GM23338 (cell line): ENCODE results near the gene RNF213. TPM values are rescaled to one million over a fixed set of nuclear protein-coding genes. Genes with fewer than 3 reads are reported as not detected.
A peak's percentile ranks its signal among the peaks of the same experiment; 100 is the strongest.

Experiments used
- ATAC-seq: fragments of 200-7000 bp; cut with Tn5 transposase; 3 replicates; pipeline ENCODE4 v1.9.1; 2020
- DNase-seq: peaks from one replicate; pipeline ENCODE4 v3.0.0-alpha.2; 2015; ENCODE audit warnings: low spot score
- H2AFZ ChIP-seq: fragments of 200-600 bp; sonication (generic); 2 replicates; pipeline ENCODE4 v1.8.0; 2016; ENCODE audit warnings: antibody characterized with exemption, mild to moderate bottlenecking, moderate library complexity
- H3F3A ChIP-seq: fragments of 200-600 bp; sonication (generic); replicated peaks from 2 replicates; pipeline ENCODE4 v1.8.0; 2017; ENCODE audit warnings: antibody characterized with exemption, mixed run types, low read depth
- H3K27ac ChIP-seq: fragments of 200-600 bp; sonication (generic); 2 replicates; pipeline ENCODE4 v1.6.1; 2016; ENCODE audit warnings: low read depth
- H3K27me3 ChIP-seq: fragments of 200-600 bp; sonication (generic); 2 replicates; pipeline ENCODE4 v1.8.0; 2016; ENCODE audit warnings: mild to moderate bottlenecking, mixed run types, moderate library complexity; ENCODE audit not compliant: insufficient read depth
- H3K36me3 ChIP-seq: fragments of 200-600 bp; sonication (generic); 2 replicates; pipeline ENCODE4 v1.8.0; 2016; ENCODE audit warnings: mild to moderate bottlenecking; ENCODE audit not compliant: insufficient read depth
- H3K4me1 ChIP-seq: fragments of 200-600 bp; sonication (generic); 2 replicates; pipeline ENCODE4 v1.8.0; 2016; ENCODE audit warnings: mild to moderate bottlenecking, moderate library complexity; ENCODE audit not compliant: insufficient read depth
- H3K4me2 ChIP-seq: fragments of 200-600 bp; sonication (generic); 2 replicates; pipeline ENCODE4 v1.7.1; 2017; ENCODE audit warnings: mixed run types
- H3K4me3 ChIP-seq: fragments of 200-600 bp; sonication (generic); 2 replicates; pipeline ENCODE4 v1.6.1; 2016; ENCODE audit warnings: mixed run types
- H3K79me2 ChIP-seq: fragments of 200-600 bp; sonication (generic); replicated peaks from 2 replicates; pipeline ENCODE4 v1.8.0; 2017; ENCODE audit warnings: mild to moderate bottlenecking; ENCODE audit not compliant: insufficient read depth
- H3K9me2 ChIP-seq: fragments of 200-600 bp; sonication (generic); 2 replicates; pipeline ENCODE4 v1.8.0; 2017; ENCODE audit not compliant: insufficient read depth
- H4K20me1 ChIP-seq: fragments of 200-600 bp; sonication (generic); replicated peaks from 2 replicates; pipeline ENCODE4 v1.8.0; 2017; ENCODE audit warnings: mild to moderate bottlenecking; ENCODE audit not compliant: insufficient read depth
- H3K27ac Mint-ChIP-seq: 2 replicates; pipeline ENCODE4 v1.8.0; 2020; ENCODE audit warnings: inconsistent platforms, mild to moderate bottlenecking, moderate library complexity, mixed read lengths
- H3K27me3 Mint-ChIP-seq: 3 replicates; pipeline ENCODE4 v1.8.0; 2022; ENCODE audit warnings: low read depth, mild to moderate bottlenecking, moderate library complexity, mixed read lengths, inconsistent platforms; ENCODE audit not compliant: insufficient read depth, poor library complexity
- H3K36me3 Mint-ChIP-seq: 3 replicates; pipeline ENCODE4 v1.8.0; 2021; ENCODE audit warnings: low read depth, mild to moderate bottlenecking, inconsistent platforms, moderate library complexity, mixed read lengths
- H3K4me1 Mint-ChIP-seq: 3 replicates; pipeline ENCODE4 v1.8.0; 2020; ENCODE audit warnings: mild to moderate bottlenecking, inconsistent platforms, mixed read lengths
- H3K4me3 Mint-ChIP-seq: 3 replicates; pipeline ENCODE4 v1.8.0; 2021; ENCODE audit warnings: moderate library complexity, mild to moderate bottlenecking, inconsistent platforms, mixed read lengths
- H3K9me3 Mint-ChIP-seq: 3 replicates; pipeline ENCODE4 v1.8.0; 2020; ENCODE audit warnings: moderate library complexity, mild to moderate bottlenecking, inconsistent platforms, mixed read lengths
- CREB1 ChIP-seq: fragments of 250-450 bp; sonication (Bioruptor Pico); IDR thresholded peaks from 2 replicates; pipeline ENCODE4 v1.5.0; 2020; ENCODE audit warnings: low read depth, mild to moderate bottlenecking, moderate library complexity
- CTCF ChIP-seq, 2 experiments: fragments of 200-600 bp in 1 of 2; sonication (generic) in 1 of 2; conservative IDR thresholded peaks; 2 replicates each; pipeline versions ENCODE4 v1.5.1 to v1.6.1; 2016 to 2017; ENCODE audit warnings: antibody characterized with exemption in 2 of 2, low read depth in 2 of 2, mild to moderate bottlenecking in 2 of 2, moderate library complexity in 1 of 2
- ETS1 ChIP-seq: IDR thresholded peaks from 2 replicates; pipeline ENCODE4 v1.6.1; 2016; ENCODE audit warnings: antibody characterized with exemption
- EZH2 ChIP-seq: fragments of 200-600 bp; sonication (generic); IDR thresholded peaks from one replicate; pipeline ENCODE4 v1.8.0; 2017; ENCODE audit warnings: antibody characterized with exemption, mild to moderate bottlenecking, low read depth; ENCODE audit not compliant: unreplicated experiment
- EZH2phosphoT487 ChIP-seq: fragments of 200-600 bp; sonication (generic); IDR thresholded peaks from one replicate; pipeline ENCODE4 v1.8.1; 2018; ENCODE audit warnings: antibody characterized with exemption; ENCODE audit not compliant: unreplicated experiment
- JUNB ChIP-seq: IDR thresholded peaks from one replicate; pipeline ENCODE4 v1.6.1; 2016; ENCODE audit warnings: antibody characterized with exemption; ENCODE audit not compliant: unreplicated experiment
- NANOG ChIP-seq: IDR thresholded peaks from 2 replicates; pipeline ENCODE4 v1.6.1; 2016; ENCODE audit warnings: antibody characterized with exemption, borderline replicate concordance
- POLR2AphosphoS5 ChIP-seq: IDR thresholded peaks from 2 replicates; pipeline ENCODE4 v1.6.1; 2016; ENCODE audit warnings: antibody characterized with exemption, low read depth
- REST ChIP-seq: IDR thresholded peaks from one replicate; pipeline ENCODE4 v1.6.1; 2018; ENCODE audit warnings: antibody characterized with exemption; ENCODE audit not compliant: unreplicated experiment
- STAT1 ChIP-seq: IDR thresholded peaks from one replicate; pipeline ENCODE4 v1.6.1; 2016; ENCODE audit warnings: antibody characterized with exemption; ENCODE audit not compliant: unreplicated experiment
- ZNF114 ChIP-seq: fragments of 250-450 bp; sonication (Bioruptor Pico); IDR thresholded peaks from 2 replicates; pipeline ENCODE4 v1.5.0; 2020; ENCODE audit warnings: mild to moderate bottlenecking, moderate library complexity
- ZNF331 ChIP-seq: fragments of 250-450 bp; sonication (Bioruptor Pico); IDR thresholded peaks from 2 replicates; pipeline ENCODE4 v1.5.0; 2020; ENCODE audit warnings: low read depth, mild to moderate bottlenecking, moderate library complexity
- ZNF462 ChIP-seq: fragments of 250-450 bp; sonication (Bioruptor Pico); IDR thresholded peaks from 2 replicates; pipeline ENCODE4 v1.5.0; 2020; ENCODE audit warnings: mild to moderate bottlenecking, moderate library complexity
- polyA plus RNA-seq: library from polyadenylated mRNA; unstranded; fragments of >200 nt; fragmentation: Nextera tagmentation; extraction: Ambion mirVana; gene quantifications from 2 replicates; pipeline ENCODE4 v1.2.1, GENCODE V29; 2016
- total RNA-seq: library from RNA; depleted of rRNA; stranded (reverse); fragments of >200 nt; shearing (Covaris generic); gene quantifications from 2 replicates; pipeline ENCODE4 v1.2.3, GENCODE V29; 2014

RNF213 gene
- total and polyA plus RNA-seq, 2 experiments from 2014 or later, result 21.2 to 67.2 TPM

GRCh38 chr17:80414508-80414802 lies 153.8 kb downstream of the RNF213 start:
- TF ChIP-seq NANOG, result no peak
- no peak for TF ChIP-seq ZNF462 (CRISPR knock-in tag)
- TF ChIP-seq CTCF (conservative IDR thresholded peaks at IDR 0.05; ENCODE audit: low read depth in 2 of 2), result no peak
- TF ChIP-seq EZH2phosphoT487, result no peak
- no peak for TF ChIP-seq ETS1
- TF ChIP-seq ZNF331 (CRISPR knock-in tag), result no peak
- no peak for TF ChIP-seq ZNF114 (CRISPR knock-in tag)
- TF ChIP-seq EZH2, result no peak
- TF ChIP-seq POLR2AphosphoS5, result no peak
- no peak for TF ChIP-seq JUNB
- TF ChIP-seq STAT1, result no peak
- no peak for TF ChIP-seq REST
- no peak for TF ChIP-seq CREB1 (CRISPR knock-in tag)
- no peaks in the 10 kb centered on the region for H3K9me2 ChIP-seq
- Mint-ChIP-seq H3K27me3 (peaks cover 24% of the 10 kb centered on the region), H3K27ac (no peak overlapping the region), H3K36me3 (peaks cover 4% of the 10 kb centered on the region; the same call in 2 of the 3 replicates), H3K4me1 (peaks cover 10% of the 10 kb centered on the region), H3K4me3 (peak overlapping the region; percentile 91), H3K9me3 (no peaks in the 10 kb centered on the region; the same call in 2 of the 3 replicates)
- peak overlapping the region; percentile 98 for H3K4me2 ChIP-seq
- H3K4me1 ChIP-seq, result peaks cover 3% of the 10 kb centered on the region; the same call in 1 of the 2 replicates
- peaks cover 13% of the 10 kb centered on the region for H3K27me3 ChIP-seq
- DNase-seq, result no peak
- H2AFZ ChIP-seq, result peak overlapping the region; percentile 98
- H3K27ac ChIP-seq, result no peak overlapping the region
- H3K36me3 ChIP-seq, result no peaks in the 10 kb centered on the region
- H3K4me3 ChIP-seq, result peak overlapping the region; percentile 93
- ATAC-seq, result peak; percentile 26; the same call in 2 of the 3 replicates
- H3K79me2 ChIP-seq, result 0 out of 2 replicates have a peak, but pooled peaks cover 2% of the 10 kb centered on the region
- H3F3A ChIP-seq, result 0 out of 2 replicates have a peak, but pooled peaks cover 3% of the 10 kb centered on the region
- peaks cover 4% of the 10 kb centered on the region; the same call in 1 of the 2 replicates for H4K20me1 ChIP-seq
